HG02885 (cell line): ENCODE results near the gene MAGI1.
"Not testable (repeated sequence)": the region's sequence is repeated elsewhere in the genome, so short reads cannot be mapped to it uniquely, and the experiment has no call there.

Experiments used
- ATAC-seq: cut with Tn5 transposase; IDR thresholded peaks from one replicate; pipeline ENCODE4 v1.9.1; 2021; ENCODE audit warnings: mild to moderate bottlenecking; ENCODE audit not compliant: unreplicated experiment, poor library complexity

The MAGI1 gene

DNA sequence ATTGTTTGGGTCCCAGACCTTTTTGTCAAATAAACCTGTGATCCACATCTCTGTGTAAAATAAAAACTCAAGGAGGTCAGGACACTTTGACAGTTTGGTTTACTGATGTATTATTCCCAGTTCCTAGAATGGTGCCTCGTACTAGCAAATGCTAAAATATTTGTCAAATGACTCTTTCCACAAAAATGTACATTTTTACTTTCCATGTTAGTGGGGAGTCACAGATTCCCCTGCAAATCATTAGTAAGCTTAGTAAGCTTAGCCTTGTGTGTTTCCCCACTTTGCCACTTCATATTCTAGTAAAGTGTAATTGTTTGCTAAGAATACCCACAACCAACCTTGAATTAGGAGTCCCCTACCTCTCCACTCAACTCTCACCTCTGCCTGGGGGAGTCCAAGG, 2.4 kb upstream of the MAGI1 start:
- ATAC-seq = no peak

DNA sequence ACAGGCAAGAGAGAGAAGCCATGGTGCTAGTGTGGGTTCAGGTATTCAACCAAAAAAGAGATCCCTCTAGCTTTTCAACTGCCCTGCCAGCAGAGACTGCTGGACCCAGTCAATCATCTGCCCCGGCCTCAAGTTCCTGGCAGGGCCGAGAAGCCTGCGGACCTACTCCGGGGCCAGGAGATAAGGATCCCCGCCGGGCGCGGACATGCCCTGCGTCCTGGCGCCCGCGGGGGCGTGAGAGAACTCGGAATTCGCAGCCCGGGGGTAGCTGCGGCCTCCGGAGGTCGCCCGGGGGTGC, 821 bp upstream of the MAGI1 start:
- no peak for ATAC-seq

DNA sequence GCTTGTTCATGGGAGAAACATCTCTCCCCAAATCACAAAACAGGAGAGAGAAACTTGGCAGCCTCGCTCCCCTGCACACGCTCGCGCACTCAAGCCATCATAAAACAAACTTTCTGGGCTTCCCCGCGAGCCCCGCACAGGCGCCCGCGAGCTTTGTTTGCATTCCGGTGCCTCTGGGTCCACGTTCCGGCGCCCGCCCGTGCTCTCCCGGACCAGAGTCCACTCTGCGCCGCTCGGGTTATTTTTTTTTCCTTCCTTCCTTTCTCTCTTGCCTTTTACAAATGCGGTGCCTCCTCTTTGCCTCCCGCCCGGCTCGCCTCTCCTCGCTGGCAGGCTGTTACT, 363 bp downstream of the MAGI1 start:
- ATAC-seq = peak; percentile 25

DNA sequence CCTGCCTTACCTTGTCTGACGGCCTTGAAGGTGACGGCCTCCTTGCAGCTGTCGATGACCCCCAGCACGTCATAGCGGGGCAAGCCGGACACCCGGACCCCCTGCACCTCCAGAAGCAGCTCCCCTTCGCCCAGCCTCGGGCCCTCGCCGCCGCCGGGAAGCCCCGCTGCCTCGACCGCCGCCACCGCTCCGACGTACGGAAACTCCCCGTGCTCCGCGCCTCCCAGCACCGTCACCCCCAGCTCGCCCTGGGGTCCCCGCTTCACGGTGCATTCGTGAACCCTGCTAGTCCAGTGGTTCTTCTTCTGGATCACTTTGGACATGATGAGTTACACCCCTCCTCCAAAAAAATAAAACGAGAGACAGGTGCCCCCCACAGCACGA, 740 bp downstream of the MAGI1 start:
- peak; percentile 25 for ATAC-seq

DNA sequence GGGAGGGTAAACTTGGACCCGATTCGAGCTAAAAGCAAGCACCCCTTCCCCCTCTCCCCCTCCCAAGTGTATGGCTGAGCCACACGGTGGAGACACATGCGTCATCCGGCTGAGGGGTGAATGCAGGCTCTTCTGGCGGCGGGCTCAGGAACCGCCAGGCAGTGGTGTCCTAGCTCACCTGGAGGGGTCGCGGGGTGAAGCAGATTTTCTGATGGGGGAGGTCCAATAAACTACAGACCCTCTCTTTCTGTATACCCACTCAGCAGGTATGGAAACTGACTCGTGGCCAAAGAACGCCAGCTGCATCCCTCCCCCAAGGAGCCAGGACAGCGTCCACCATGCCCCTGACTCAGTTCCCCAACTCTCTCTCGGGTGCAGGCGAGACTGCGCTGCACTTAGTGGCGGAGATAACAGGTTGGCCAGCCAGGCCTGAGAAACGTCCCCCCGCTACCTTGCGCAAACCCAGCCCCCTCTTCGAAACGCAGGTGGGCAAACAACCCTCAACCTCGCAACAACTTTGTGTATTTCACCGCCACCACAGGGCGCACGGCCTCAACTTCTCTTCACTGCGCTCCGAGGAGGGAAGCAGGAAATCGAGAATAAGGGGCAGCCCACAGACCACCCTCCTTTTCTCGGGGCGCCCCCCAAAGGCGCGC, 1.3 kb downstream of the MAGI1 start:
- ATAC-seq = no peak

DNA sequence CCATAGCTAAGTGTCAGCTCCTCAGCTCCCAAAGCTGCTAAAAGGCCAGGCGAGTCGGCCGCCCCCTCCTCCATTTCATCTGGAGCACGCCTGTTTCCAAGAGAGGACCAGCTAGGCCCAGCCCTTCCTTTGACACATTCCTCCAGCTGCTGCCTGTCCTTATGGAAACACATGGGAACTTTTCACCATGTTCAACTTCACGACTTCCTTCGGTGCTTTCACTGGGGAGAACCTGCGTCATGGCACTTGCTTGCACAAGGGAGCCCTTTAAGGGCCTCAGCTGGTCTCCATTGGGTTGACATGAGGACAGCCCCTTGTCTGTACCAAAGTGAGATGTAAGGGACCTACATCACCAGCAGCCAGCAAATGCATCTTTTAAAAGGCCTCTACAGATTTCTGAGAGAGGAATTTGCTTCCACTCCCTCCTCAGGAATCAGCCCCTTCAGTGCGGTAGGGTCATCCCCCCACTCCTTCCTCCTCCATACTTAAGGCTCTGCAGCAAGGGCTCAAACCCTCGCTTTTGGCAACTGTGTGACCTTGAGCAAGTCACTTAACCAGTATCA, 2.1 kb downstream of the MAGI1 start:
- no peak for ATAC-seq

DNA sequence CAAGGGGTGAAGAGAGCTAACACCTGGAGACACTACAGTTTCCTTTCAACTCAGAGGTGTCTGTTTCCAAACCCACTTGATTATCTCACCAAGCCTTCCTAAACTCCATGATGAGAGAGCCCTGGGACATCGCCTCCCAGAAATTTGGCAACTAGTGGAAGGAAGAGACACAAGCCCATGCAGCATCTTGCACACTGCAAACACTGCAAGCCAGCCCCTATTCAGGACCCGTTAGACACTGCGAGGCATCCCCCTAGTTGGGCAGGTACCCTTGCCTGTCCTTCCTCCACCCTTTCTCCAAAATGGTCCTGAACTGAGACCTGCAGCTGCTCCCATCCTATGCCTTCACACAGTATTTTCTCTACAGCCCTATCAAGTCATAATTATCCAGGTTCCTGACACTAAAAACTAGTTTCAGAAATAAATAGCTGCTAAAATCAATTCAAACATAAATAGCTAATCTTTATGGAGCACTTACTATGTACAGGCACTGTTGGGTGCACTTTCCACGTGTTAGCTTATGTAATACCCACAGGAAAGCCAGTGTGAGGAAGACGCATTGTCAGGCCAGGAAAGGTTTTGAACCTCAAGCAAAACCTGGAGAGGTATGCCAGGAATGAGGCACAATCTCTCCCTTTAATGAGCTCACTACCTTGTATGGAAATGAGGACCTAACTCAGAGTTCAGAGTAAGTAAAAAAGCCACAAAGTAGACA, 2.8 kb downstream of the MAGI1 start:
- no peak for ATAC-seq

DNA sequence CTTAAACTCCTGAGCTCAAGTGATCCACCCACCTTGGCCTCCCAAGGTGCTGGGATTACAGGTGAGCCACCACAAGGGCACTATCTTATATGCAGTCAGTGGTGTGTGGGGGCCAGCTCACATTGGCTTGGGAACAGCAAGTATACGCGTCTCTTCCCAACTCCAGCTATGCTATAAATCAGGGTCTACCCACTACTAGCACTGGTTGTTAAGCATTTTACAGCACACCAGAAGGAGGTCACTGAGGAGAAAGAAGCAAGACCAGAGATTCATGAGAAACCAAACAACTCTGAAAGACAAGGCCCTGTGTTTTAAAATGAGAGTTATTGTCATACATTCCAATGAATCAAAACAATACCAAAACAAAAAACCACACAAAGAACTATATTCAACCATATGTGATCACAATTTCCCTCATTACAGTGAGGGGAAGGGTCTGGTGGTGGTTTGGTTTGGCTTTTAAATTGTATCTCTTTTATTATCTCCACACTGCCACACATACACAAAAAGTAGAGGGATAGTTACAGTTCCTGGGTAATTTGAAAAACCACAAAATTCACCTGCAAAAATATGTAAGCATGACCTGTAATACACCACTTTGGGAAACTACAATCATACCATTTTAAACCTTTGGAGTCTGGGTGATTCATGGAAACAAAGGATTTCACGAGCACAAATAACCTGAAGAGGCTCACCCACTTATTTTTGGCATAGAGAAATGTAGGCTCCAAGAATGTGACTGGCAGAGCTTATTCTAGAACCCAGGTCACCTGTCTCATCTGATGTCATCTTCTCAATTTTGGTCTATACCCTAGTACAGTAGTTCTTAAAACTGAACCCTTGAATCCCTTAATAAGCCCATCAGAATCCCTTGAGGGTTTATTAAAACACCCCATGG, 5.2 kb downstream of the MAGI1 start:
- ATAC-seq = peak; percentile 68

DNA sequence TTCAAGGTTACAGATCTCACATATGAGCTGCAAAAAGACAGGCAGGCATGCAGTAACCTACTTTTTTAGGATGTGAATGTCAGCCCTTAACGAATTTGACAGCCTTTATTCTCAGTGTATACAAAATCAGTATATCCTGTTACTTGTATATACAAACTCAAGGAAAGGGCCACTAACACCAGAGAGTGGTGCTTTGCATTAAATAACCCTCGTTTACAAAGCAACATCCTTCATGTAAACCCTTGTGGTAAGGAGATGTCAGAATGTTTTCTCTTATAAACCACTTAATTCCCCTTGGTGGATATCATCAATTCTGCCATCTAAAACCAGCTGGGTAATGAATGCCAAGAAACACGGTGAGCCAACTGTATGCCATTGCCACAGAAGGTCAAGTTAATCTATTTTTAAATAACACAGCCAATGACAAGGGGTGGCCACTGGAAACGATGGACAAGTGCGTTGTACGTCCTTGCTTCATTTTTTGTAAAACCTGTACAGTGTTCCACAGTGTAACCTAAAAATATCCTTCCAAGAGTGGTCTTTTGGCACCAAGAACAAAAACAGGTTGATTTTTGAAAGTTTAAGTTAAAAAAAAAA, 7.5 kb downstream of the MAGI1 start:
- ATAC-seq = no peak

DNA sequence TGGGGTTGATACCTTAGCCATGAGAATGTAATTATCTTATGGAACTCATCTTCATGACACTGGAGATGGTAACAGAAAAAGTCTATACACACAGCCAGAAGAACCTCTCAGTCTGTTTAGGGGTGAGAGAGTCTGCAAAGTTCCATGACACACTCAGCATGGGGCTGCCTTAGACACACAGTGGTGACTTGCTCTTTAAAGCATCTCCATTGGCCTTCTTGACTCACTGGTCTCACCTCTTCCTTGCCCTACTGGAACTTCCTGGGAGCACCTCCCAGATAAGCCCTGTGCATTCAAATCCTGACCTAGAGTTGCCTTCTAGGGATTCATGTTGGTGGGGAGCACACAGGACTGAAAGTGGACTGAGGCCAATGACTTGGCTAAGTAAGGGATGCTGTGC, 9.3 kb downstream of the MAGI1 start:
- no peak for ATAC-seq

DNA sequence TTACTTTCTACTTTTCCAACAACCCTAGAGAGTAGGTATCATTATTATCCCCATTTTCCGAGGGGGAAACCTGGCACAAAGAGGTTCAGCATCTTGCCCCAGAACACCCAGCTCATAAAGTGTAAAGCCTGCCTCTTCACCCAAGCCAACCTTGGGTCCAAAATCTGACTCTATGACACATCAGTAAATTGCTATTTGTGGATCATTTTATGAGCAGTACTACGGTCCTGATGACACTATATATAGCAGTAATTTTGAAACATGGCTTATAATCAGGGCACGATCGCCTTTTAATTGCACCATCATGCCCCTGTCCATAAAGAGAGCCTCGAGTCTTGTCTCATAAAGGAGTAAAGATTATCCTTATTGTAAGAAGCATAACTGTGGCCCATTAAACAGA, 9.7 kb downstream of the MAGI1 start:
- ATAC-seq = no peak

DNA sequence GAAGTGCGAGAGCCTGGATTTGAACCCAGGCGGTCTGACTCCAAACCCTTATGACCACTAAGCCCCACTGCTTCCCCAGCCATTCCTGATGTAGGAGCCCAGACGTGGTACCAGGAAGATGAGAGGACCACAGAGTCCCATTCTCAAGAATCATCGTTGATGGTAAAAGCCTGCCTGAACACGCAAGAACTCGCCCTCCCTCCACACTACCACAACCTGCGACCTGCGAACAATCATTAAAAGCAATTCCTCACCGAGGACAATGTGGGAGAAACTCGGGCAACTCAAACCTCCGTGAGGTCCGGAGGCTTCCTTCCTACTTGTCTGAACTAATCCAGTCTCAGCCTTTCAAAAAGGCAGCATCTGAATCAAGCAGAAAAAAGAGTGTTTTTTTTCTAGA, 10.3 kb downstream of the MAGI1 start:
- no peak for ATAC-seq

DNA sequence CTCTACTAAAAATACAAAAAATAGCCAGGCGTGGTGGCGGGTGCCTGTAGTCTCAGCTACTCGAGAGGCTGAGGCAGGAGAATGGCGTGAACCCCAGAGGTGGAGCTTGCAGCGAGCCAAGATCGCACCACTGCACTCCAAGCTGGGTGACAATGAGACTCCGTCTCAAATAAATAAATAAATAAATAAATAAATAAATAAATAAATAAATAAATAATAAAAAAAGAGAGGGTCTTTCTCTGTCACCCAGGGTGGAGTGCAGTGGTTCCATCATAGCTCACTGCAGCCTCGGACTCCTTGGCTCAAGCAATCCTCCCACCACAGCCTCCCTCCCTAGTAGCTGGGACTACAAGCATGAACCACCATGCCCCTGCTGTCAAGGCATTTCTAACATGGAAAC, 11.6 kb downstream of the MAGI1 start:
- ATAC-seq = not testable (repeated sequence)

DNA sequence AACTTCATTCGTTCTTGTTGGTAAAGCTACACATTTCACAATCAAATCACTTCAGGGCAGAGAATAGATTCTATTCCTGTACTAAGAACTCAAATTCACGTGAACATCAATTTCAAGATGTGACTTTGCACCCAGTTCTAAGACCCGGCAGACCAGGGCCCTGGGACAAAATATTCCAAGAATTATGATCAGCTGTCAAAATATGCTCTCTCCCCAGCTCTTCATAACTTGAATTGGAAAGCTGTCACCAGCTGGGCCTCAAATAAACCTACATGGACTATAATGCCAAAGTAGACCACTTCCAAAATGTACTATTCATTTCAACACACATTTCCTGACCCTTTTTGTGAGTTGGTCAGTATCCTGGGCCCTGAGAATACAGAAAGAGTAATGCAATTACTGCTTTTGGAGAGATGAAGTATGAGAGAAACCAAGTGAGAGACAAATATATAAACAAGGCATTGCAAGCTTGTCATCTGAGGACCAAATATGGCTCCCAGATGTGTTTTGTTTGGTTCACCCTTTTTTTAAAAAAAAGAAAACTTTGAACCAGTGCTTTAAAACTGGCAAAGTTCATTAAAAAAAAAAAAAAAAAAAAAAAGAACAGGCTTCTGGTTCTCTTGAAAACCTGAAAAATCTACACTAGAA, 14.9 kb downstream of the MAGI1 start:
- no peak for ATAC-seq

DNA sequence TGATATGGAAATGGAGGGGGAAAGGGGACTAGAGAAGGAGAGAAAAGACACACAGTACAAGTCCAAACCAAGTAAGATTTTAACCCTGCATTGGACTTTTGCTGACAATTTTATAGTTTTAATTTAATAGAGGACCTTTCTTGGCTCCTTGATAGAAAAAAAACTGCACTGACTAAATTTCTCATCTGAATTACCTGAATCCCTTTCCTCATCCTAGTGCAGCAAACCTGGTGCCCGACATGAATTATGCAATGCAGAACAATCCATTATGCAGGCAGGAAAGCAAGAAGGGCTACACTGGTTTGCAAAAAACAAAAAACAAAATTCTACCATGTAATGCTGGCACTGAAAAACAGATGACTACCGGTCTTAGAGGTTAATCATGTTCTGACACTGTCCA, 15.5 kb downstream of the MAGI1 start:
- no peak for ATAC-seq

DNA sequence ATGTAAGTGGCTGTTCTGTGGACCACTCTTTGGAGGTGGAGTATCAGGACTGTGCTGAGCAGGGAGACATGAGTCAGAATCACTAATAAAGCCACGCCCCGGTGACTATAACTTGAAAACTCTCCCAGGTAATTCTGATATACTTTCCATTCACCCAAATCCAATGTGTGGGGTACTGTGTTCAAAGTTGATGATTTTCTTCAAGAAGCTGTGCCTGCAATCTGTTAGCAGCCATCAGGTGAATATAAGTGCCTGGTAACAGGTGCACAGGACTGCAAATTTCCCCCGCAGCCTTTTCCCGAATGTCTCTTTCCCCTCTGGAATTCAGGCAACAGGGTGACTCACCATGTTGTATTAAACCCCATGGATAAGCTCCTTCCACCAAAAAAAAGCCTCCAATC, 17.0 kb downstream of the MAGI1 start:
- ATAC-seq = no peak

DNA sequence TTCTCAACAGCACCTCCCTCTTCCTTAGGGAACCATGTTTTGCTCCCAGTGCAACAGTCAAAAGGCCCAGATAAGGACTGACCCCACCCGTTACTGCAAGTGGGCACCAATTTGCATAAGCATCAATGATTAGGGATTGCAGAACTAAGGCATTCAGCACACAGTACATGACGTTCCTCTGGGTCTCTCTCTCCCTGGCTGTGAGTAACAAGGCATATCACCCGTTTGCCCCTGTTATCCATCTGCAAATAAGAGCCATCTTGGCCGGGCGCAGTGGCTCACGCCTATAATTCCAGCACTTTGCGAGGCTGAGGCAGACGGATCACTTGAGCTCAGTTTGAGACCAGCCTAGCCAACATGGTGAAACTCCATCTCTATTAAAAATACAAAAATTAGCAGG, 18.8 kb downstream of the MAGI1 start:
- no peak for ATAC-seq

DNA sequence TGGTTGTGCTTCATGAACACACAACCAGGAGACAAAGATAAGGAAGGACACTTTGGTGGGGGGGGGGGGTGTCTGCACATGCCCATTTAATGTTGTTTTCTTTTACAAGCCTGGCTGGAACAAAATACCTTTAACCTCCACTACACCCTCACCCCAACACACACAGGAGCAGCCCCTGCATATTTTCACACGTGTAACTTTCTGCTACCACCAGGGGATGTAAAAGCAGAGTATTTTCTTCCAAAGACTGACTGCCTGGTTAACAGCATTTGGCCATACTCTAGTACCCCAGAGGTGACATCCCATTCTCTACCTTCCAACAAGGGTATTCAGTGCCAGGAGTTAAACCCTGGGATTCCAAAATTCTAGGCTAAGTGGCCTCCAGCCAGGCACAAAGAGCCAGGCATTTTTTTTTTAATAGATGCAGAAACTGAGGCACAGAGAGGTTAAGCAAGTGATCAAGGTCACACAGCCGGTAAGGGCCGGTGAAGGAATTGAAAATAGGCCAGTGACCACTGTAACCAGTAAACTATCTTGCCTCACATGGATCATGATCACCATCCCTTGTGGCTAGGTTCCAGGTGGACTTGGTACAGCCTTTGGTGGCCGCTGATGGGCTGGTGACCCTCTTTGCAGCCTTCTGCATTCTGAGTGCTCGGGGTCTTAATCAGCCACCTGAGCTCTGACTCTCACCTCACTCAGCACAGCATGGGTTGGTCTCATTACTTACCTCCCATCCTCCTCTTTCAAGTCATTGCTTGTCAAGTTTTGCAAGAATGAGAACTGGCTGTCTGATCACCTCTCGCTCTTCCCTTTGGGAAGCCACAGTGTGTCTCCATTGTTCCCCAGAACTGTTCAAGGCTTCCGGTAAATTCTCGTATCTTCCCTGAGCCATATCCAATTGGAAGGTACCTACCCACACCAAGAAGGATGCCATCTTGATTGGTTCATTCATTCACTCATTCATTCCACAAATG, 20.4 kb downstream of the MAGI1 start:
- ATAC-seq = no peak

DNA sequence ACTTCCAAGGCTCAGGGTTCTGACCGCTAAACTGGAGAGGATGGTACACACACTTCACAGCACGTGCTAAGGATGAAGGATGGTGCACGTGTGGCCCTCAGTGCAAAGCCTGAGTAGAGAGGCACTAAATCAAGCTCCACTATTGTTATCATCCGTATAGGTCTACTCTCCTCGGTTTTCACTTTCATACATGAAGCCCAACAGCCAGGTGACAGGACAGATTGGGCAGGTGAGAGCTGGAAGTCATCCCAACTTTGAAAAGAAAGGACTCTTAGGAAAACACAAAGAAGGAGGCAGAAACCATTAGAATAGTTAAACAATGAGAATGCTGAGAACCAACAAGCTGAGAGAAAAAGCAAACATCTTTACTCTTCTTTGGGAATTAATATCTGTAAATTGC, 21.1 kb downstream of the MAGI1 start:
- ATAC-seq = no peak
